Lung (tissue), 12 donors: ENCODE measurements around the gene AP4B1. TPM values are rescaled to one million over a fixed set of nuclear protein-coding genes. Genes with fewer than 3 reads are reported as not detected.
A peak's percentile ranks its signal among the peaks of the same experiment; 100 is the strongest.

Experiments
- ATAC-seq: fragments of 200-7000 bp; cut with Tn5 transposase; one replicate; pipeline ENCODE4 v1.9.1; 2020; ENCODE audit warnings: moderate number of reproducible peaks; ENCODE audit not compliant: insufficient read depth, low FRiP score
- DNase-seq, 3 donors: peaks; one replicate each; pipeline ENCODE4 v3.0.0-alpha.2; 2013 to 2017
- H3K27ac ChIP-seq, 2 donors: one replicate each; pipeline ENCODE4 v1.5.1; 2013; ENCODE audit warnings: mild to moderate bottlenecking in 2 of 2, moderate library complexity in 2 of 2, control low read depth in 1 of 2, inconsistent platforms in 1 of 2, low read depth in 1 of 2, low read length in 1 of 2
- H3K27me3 ChIP-seq, 3 donors: one replicate each; pipeline ENCODE4 v1.5.1; 2013; ENCODE audit warnings: low read length in 2 of 3; ENCODE audit not compliant: control insufficient read depth in 3 of 3, insufficient read depth in 3 of 3
- H3K36me3 ChIP-seq, 4 donors: one replicate each; pipeline ENCODE4 v1.5.1; 2013; ENCODE audit warnings: low read length in 4 of 4, mild to moderate bottlenecking in 1 of 4, moderate library complexity in 1 of 4; ENCODE audit not compliant: control insufficient read depth in 4 of 4, insufficient read depth in 4 of 4
- H3K4me1 ChIP-seq, 5 donors: one replicate each; pipeline ENCODE4 v1.5.1; 2013; ENCODE audit warnings: low read length in 5 of 5, mild to moderate bottlenecking in 2 of 5, moderate library complexity in 1 of 5; ENCODE audit not compliant: control insufficient read depth in 5 of 5, insufficient read depth in 5 of 5
- H3K4me3 ChIP-seq: one replicate; pipeline ENCODE4 v1.5.1; 2013; ENCODE audit warnings: mild to moderate bottlenecking, control low read depth, moderate library complexity
- H3K9ac ChIP-seq, 2 donors: one replicate each; pipeline ENCODE4 v1.5.1; 2013; ENCODE audit warnings: low read length in 2 of 2, control low read depth in 1 of 2; ENCODE audit not compliant: insufficient read depth in 1 of 2
- H3K9me3 ChIP-seq, 4 donors: one replicate each; pipeline ENCODE4 v1.5.1; 2013; ENCODE audit warnings: low read length in 3 of 4, mild to moderate bottlenecking in 1 of 4, moderate library complexity in 1 of 4; ENCODE audit not compliant: control insufficient read depth in 4 of 4, insufficient read depth in 3 of 4
- WGBS, 2 donors: extraction: QIAGEN DNeasy Blood & Tissue Kit; methylation state at CpG; one replicate each; pipeline ENCODE4 v1.1.7; 2013; 5-methylcytosine and 5-hydroxymethylcytosine counted together
- polyA plus RNA-seq, 2 donors: library from polyadenylated mRNA; stranded (reverse); fragments of 200-250 nt; gene quantifications; one replicate each; pipeline ENCODE4 v1.2.1, GENCODE V29; 2013
- total RNA-seq, 2 donors: library from RNA; depleted of rRNA in 1 of 2; stranded (reverse); fragments of >200 nt in 1 of 2; gene quantifications; one replicate each; pipeline ENCODE4 v1.2.1, GENCODE V29; 2014 to 2021
- TF ChIP-seq, protein P1 (sequence below): IDR thresholded peaks from 2 replicates; pipeline ENCODE4 v1.5.1; 2012; ENCODE audit warnings: mild to moderate bottlenecking; ENCODE audit errors: control extremely low read depth, extremely low read depth
- donor health status: control.
- donor health status: control.
- donor health status: Bipolar disorder and iron deficiency.
- donor health status: healthy.
- donor health status: DM: yes; HTN: yes; CAD: no.

AP4B1 gene
- total and polyA plus RNA-seq, 4 donors, result 12.8 to 43.9 (median 18.9) TPM

DNA sequence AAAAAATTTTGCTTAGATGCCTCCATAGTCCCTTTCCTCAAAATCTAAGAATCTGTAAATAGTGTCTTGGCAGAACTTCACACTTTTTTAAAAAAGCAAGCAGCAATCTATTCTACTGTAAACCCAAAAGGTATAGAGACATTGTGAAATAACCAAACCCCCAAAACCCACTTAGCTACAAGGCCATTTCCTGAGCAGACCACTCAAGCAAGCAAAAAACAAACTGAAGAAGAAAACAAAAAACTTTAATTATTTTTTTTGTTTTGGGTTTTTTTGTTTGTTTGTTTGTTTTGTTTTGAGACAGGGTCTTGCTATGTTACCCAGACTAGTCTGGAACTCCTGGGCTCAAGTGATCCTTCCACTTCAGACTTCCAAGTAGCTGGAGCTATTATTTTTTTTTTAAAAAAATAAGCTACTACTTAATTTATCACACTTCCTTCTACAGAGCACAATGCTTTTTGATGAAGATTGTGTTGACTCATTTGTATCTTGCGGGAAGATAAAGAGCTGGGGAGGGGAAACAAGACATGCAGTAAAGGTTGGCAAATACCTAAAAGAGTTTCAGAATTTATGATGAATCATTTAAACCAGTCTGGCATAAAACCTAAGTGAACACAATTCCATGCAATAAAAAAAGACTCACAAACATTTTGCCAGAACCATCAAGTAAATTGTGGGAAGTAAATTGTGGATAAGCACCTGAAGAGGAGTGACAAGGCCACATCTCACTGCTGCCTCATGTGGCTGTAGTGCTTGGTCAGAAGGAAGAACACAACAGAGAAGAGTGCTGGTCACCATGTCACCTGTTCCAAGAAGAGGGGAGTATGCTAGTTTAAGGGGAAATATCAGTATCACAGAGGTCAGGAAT lies 30.4 kb downstream of the AP4B1 start:
- TF ChIP-seq, protein P1, sequence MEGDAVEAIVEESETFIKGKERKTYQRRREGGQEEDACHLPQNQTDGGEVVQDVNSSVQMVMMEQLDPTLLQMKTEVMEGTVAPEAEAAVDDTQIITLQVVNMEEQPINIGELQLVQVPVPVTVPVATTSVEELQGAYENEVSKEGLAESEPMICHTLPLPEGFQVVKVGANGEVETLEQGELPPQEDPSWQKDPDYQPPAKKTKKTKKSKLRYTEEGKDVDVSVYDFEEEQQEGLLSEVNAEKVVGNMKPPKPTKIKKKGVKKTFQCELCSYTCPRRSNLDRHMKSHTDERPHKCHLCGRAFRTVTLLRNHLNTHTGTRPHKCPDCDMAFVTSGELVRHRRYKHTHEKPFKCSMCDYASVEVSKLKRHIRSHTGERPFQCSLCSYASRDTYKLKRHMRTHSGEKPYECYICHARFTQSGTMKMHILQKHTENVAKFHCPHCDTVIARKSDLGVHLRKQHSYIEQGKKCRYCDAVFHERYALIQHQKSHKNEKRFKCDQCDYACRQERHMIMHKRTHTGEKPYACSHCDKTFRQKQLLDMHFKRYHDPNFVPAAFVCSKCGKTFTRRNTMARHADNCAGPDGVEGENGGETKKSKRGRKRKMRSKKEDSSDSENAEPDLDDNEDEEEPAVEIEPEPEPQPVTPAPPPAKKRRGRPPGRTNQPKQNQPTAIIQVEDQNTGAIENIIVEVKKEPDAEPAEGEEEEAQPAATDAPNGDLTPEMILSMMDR, result no peak
- DNase-seq (no peak), ATAC-seq (no peak)
- Histone ChIP-seq H3K4me3 (no peak overlapping the region), H3K27ac (no peak overlapping the region), H3K4me1 (no peaks in the 10 kb centered on the region), H3K27me3 (no peaks in the 10 kb centered on the region), H3K36me3 (no peaks in the 10 kb centered on the region), H3K9ac (no peak overlapping the region), H3K9me3 (no peaks in the 10 kb centered on the region)
- 40 to 53% methylated on average over 1 of the region's 1 CpG for WGBS, 2 donors

DNA sequence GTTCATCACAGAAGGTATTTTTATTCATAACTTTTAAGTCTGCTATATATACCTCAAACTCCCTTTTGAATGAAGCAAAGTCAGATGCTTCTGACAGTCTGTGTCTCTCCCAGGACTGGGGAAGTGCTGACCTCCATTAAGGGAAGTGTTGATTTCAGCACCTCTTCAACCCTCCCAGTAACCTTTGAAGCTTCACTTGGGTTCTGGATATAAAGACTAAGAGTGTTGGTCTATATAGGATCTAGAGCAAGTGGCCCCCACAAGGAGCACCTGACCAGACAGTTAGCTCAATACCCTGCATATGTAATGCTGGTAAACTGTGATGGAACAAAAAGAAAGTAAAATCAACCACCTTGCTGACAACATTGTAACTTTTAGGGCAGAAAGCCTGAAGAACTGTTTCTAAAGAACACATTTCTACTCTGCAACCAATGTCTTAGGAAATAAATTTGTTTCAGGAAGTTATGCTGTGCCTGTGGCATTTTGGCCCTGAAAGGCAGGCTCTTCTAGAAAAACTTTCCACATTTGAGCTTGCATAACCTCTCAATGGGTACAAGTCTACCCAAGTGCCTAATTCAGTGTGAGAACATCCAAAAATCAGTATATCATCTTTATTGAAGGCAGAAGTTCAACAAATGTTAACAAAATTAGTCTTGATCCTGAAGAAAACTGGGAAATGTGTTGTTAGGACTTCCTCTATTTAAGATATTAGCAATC lies 32.2 kb downstream of the AP4B1 start:
- peak overlapping the region; percentile 65 to 66 for H3K27ac ChIP-seq
- ATAC-seq (no peak), DNase-seq (no peak)
- H3K4me3 ChIP-seq, result no peak overlapping the region
- no peaks in the 10 kb centered on the region for H3K9me3 ChIP-seq
- H3K27me3 ChIP-seq, result no peaks in the 10 kb centered on the region
- H3K36me3 ChIP-seq, result no peaks in the 10 kb centered on the region
- TF ChIP-seq, protein P1, result no peak
- no peaks in the 10 kb centered on the region for H3K4me1 ChIP-seq
- H3K9ac ChIP-seq, result no peak overlapping the region

DNA sequence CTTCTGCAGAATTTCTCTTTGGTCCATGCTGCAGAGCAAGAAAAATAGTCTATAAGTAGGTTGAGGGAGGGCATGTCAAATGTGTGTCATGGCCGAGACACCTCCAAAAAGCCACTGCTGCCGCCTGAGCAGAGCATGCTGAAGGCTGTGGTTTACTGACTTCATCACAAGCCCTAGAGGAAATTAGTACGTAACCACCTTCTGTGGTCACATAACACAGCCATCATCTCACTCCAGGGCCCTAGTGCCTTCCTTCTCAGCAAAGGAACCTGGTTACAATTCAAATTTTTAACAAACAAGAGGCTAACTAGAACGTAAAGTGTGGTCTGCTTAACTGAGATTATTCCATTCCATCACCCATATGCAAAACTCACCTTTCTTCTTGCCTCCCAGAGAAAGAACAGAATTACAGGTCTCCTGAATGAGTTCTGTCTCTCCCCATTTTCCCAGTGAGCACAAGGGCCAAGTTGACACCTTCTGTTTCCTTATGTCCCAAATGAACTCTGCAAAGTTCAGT lies 32.9 kb downstream of the AP4B1 start, which contains the start of gene PTPN22:
PTPN22 (minus strand) TSS at position 116 of the 517 bp plus-strand sequence.
- H3K4me3 ChIP-seq, result no peak within 1 kb of the TSS

More for the DNA sequence above, 32.9 kb downstream of the AP4B1 start, which contains the start of gene PTPN22:
- H3K27me3 ChIP-seq, result no peaks in the 10 kb centered on the region
- DNase-seq (peak; percentile 2 to 12 (median 9)), ATAC-seq (peak; percentile 87)
- H3K9ac ChIP-seq, result no peak within 1 kb of the TSS
- no peaks in the 10 kb centered on the region for H3K36me3 ChIP-seq
- peak within 1 kb of the TSS; percentile 66 to 69 for H3K27ac ChIP-seq
- no peaks in the 10 kb centered on the region for H3K9me3 ChIP-seq
- TF ChIP-seq, protein P1, result no peak
- 23 to 62% methylated on average over 4 of the region's 4 CpGs for WGBS, 2 donors
- no peaks in the 10 kb centered on the region for H3K4me1 ChIP-seq
